H1 (cell line): ENCODE measurements around the gene CYP1A2. TPM values are rescaled to one million over a fixed set of nuclear protein-coding genes. Genes with fewer than 3 reads are reported as not detected.

Experiments
- ATF2 ChIP-seq: IDR thresholded peaks from 2 replicates; pipeline ENCODE4 v1.6.1; 2012; ENCODE audit warnings: low read length, inconsistent platforms
- CHD2 ChIP-seq: IDR thresholded peaks from 2 replicates; pipeline ENCODE4 v1.6.1; 2012; ENCODE audit warnings: low read length, improper control_type of control experiment
- CHD7 ChIP-seq: fragments of 300-600 bp; sonication (generic); IDR thresholded peaks from 2 replicates; pipeline ENCODE4 v1.7.1; 2012; ENCODE audit warnings: low read length, moderate library complexity, mild to moderate bottlenecking, inconsistent platforms; ENCODE audit not compliant: insufficient replicate concordance
- EP300 ChIP-seq, 2 experiments: IDR thresholded peaks; 1 replicate in 1 of 2; 2 replicates in 1 of 2; pipeline ENCODE4 v1.6.1; 2011 to 2012; ENCODE audit warnings: low read depth in 2 of 2, low read length in 2 of 2, mild to moderate bottlenecking in 2 of 2, borderline replicate concordance in 1 of 2, inconsistent platforms in 1 of 2, moderate library complexity in 1 of 2
- GTF2F1 ChIP-seq: IDR thresholded peaks from 2 replicates; pipeline ENCODE4 v1.6.1; 2012; ENCODE audit warnings: low read depth, low read length, improper control_type of control experiment, borderline replicate concordance
- KDM4A ChIP-seq: IDR thresholded peaks from one replicate; pipeline ENCODE4 v1.7.1; 2012; ENCODE audit warnings: low read depth, mild to moderate bottlenecking, moderate library complexity, low read length, inconsistent platforms; ENCODE audit not compliant: severe bottlenecking
- SP1 ChIP-seq: IDR thresholded peaks from 2 replicates; pipeline ENCODE4 v1.6.1; 2011; ENCODE audit warnings: low read depth, low read length
- SP4 ChIP-seq: IDR thresholded peaks from 2 replicates; pipeline ENCODE4 v1.6.1; 2012; ENCODE audit warnings: low read length, inconsistent platforms
- polyA plus RNA-seq, 7 experiments: library from polyadenylated mRNA; depleted of rRNA in 3 of 7; stranded (reverse) in 5 of 7; unstranded in 2 of 7; fragments of >200 nt in 5 of 7; fragments of 200-250 nt in 2 of 7; gene quantifications; 1 replicate in 5 of 7; 2 replicates in 1 of 7; 4 replicates in 1 of 7; pipeline versions ENCODE4 v1.2.1 to v1.2.3, GENCODE V29; 2011 to 2013; ENCODE audit warnings: missing spikeins in 2 of 7, mixed read lengths in 2 of 7
- total RNA-seq: library from RNA; stranded (reverse); fragmentation: NEBNext Ultra II Directional; extraction: Animal tissue kit (Norgen Biotek cat#: 25700); gene quantifications from 2 replicates; pipeline ENCODE4 v1.2.1, GENCODE V29; 2021

The CYP1A2 gene
- total and polyA plus RNA-seq, 2 of the 8 experiments (the other 6 are each of a cell fraction or from before 2014, with no cell fraction given): not detected

DNA sequence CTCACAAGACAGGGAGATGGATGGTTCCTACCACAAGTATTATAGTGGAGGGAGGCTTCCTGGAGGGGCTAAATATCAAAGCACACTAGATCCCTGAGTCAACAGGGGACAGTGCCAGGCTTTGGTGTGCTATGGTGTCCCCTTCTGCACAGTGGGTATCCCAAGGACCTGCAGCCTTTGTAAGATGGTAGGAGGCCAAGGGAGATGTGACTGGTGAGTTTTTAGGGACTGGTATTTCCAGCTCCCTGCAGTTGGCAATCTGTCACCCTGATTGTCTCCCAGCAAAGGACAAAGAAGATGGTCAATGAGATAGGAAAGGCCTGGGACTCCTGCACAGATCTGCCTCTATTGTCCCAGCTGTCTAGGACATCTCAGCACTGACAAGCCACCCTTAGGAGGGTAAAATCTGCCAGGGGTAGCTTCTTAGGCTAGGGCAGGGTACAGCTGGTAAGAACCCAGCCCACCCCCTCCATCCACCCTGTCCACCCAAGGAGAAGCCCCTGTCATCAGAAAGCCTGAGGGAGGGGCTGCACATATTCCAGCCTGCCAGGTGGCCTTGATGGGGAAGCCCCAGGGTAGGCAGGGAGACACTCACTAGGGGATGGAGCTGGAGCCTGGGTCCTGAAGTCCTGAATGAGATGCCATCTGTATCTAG lies 23.9 kb upstream of the CYP1A2 start (continued):
- no peak for TF ChIP-seq CHD7
- no peak for TF ChIP-seq SP4
- TF ChIP-seq KDM4A: no peak
- no peak for TF ChIP-seq EP300 (IDR thresholded peaks at IDR 0.05; ENCODE audit: borderline replicate concordance in 1 of 2, low read depth in 2 of 2, low read length in 2 of 2)
- no peak for TF ChIP-seq SP1
- no peak for TF ChIP-seq CHD2
- TF ChIP-seq ATF2: no peak
- TF ChIP-seq GTF2F1: no peak
- TF ChIP-seq, all 59 proteins: peak for 0
